Measurements from ENCODE around the gene ARID2.

DNA sequence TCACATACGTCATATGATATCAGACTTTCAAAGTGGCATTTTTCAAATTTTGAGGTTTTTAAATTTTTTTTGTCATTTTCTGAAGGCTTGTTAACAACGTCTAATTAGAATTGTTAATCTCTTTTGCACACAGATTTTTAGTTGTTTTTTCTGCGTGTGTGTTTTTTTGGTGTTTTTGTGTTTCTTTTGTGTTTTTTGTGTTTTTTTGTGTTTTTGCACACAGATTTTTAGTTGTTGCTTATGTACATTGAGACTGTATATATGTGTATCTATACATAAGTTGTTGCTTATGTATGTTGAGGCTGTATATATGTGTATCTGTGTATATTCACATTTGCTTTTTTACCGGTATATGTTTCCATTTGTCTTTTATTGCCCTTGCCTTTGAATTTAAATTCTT is 30.8 kb downstream of the ARID2 start:
- TF ChIP-seq, protein P1, sequence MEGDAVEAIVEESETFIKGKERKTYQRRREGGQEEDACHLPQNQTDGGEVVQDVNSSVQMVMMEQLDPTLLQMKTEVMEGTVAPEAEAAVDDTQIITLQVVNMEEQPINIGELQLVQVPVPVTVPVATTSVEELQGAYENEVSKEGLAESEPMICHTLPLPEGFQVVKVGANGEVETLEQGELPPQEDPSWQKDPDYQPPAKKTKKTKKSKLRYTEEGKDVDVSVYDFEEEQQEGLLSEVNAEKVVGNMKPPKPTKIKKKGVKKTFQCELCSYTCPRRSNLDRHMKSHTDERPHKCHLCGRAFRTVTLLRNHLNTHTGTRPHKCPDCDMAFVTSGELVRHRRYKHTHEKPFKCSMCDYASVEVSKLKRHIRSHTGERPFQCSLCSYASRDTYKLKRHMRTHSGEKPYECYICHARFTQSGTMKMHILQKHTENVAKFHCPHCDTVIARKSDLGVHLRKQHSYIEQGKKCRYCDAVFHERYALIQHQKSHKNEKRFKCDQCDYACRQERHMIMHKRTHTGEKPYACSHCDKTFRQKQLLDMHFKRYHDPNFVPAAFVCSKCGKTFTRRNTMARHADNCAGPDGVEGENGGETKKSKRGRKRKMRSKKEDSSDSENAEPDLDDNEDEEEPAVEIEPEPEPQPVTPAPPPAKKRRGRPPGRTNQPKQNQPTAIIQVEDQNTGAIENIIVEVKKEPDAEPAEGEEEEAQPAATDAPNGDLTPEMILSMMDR (IDR thresholded peaks at IDR 0.05; ENCODE audit: low read depth, low read length, poor library complexity, severe bottlenecking), result no peak
- no peak for TF ChIP-seq EZH2phosphoT487 (IDR thresholded peaks at IDR 0.05; ENCODE audit: borderline replicate concordance, low read length)

Measured in DOHH2 (cell line).